ENCODE data around the gene PSEN1.

DNA sequence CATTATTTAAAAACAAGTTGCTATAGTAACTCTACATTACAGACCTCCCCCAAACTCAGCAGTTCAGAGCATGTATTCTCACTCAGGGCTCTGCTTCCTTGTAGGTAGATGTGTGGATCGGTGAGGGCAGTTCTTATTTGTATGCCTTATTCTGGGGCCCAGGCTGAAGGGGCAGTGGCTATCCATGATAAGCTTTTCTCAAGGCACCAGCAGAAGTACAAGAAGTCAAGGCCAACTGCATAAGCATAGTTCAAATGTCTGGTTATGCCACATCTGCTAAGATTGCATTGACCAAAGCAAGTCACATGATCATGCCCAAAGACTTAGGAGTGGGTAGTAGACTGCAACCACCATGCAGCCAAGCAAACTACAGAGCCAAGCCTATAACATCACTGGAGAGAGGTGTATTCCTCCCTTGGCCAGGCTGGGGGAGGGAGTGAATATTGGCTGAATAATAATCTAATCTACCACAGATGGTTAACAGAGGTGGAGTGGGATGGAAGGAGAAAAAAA is 4.6 kb downstream of the PSEN1 start:
- TF ChIP-seq POLR2A (IDR thresholded peaks at IDR 0.05), result no peak
- TF ChIP-seq, protein P1, sequence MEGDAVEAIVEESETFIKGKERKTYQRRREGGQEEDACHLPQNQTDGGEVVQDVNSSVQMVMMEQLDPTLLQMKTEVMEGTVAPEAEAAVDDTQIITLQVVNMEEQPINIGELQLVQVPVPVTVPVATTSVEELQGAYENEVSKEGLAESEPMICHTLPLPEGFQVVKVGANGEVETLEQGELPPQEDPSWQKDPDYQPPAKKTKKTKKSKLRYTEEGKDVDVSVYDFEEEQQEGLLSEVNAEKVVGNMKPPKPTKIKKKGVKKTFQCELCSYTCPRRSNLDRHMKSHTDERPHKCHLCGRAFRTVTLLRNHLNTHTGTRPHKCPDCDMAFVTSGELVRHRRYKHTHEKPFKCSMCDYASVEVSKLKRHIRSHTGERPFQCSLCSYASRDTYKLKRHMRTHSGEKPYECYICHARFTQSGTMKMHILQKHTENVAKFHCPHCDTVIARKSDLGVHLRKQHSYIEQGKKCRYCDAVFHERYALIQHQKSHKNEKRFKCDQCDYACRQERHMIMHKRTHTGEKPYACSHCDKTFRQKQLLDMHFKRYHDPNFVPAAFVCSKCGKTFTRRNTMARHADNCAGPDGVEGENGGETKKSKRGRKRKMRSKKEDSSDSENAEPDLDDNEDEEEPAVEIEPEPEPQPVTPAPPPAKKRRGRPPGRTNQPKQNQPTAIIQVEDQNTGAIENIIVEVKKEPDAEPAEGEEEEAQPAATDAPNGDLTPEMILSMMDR (IDR thresholded peaks at IDR 0.05), result no peak
